ENCODE data around the gene SNAP23. TPM values are rescaled to one million over a fixed set of nuclear protein-coding genes. Genes with fewer than 3 reads are reported as not detected.

SNAP23 gene
- total RNA-seq, 4 donors from 2014 or later = 54.0 to 77.9 (median 64.0) TPM

DNA sequence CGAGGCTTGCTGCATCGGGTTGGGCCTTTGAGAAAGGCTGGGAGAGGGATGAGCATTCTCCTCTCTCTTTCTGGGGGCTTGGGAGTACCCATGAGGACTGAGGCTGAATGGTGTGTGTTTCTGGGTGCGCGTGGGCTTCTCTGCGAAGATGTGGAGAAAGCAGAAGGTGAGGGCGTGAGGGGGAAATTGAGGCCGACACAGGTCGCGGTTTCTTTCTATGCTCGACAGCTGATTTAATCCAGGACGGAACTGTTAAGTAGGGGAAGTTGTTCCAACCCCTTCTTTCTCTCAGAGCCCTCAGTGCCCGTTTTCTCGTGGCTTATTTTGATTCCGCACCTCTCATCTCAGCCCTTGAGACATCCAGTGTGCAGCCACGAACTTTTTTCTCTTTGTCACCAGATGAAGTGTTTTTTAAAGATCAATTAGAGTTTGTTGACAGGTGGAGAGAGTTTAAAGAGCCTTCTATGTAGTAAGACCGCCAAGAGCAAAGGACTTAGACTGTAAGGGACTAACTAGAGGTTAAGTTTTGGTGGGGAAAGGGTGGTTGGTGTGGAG, 80.7 kb downstream of the SNAP23 start:
- no peak for DNase-seq (ENCODE audit: low spot score in 2 of 2)
- H3K4me3 ChIP-seq = peak overlapping the region; percentile 79 to 98 (median 90)
- no peaks in the 10 kb centered on the region for H3K27me3 ChIP-seq
- H3K36me3 ChIP-seq = no peaks in the 10 kb centered on the region
- 3 to 5% methylated on average over 16 of the region's 16 CpGs for WGBS, 2 donors
- TF ChIP-seq EP300 (IDR thresholded peaks at IDR 0.05) = no peak
- TF ChIP-seq, protein P1, sequence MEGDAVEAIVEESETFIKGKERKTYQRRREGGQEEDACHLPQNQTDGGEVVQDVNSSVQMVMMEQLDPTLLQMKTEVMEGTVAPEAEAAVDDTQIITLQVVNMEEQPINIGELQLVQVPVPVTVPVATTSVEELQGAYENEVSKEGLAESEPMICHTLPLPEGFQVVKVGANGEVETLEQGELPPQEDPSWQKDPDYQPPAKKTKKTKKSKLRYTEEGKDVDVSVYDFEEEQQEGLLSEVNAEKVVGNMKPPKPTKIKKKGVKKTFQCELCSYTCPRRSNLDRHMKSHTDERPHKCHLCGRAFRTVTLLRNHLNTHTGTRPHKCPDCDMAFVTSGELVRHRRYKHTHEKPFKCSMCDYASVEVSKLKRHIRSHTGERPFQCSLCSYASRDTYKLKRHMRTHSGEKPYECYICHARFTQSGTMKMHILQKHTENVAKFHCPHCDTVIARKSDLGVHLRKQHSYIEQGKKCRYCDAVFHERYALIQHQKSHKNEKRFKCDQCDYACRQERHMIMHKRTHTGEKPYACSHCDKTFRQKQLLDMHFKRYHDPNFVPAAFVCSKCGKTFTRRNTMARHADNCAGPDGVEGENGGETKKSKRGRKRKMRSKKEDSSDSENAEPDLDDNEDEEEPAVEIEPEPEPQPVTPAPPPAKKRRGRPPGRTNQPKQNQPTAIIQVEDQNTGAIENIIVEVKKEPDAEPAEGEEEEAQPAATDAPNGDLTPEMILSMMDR (IDR thresholded peaks at IDR 0.05) = no peak
- TF ChIP-seq POLR2A (IDR thresholded peaks at IDR 0.05) = no peak
- peaks cover 0 to 58% (median 18%) of the 10 kb centered on the region in 4 donors for H3K4me1 ChIP-seq
- peak overlapping the region; percentile 89 to 97 (median 94) for H3K27ac ChIP-seq
- H3K9me3 ChIP-seq = no peaks in the 10 kb centered on the region

DNA sequence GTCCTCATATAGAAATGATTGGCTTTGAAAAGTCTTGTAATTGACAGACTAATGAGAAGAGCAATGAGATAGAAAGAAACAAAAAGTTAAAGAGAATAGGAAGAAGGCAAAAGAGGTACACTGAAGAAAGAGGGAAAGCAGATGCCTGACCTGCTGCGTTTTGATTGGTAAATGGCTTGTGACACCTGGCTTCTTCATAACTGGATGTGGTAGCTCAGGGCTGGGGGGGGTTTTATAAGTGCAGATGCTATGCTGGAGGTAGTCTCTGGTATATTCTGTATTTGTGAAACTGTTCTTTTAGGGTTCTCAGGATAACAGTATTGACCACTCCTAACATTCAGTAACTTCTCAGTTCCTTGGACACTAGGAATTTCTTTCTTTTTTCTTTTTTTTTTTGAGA, 81.3 kb downstream of the SNAP23 start:
- WGBS, 2 donors = 67 to 78% methylated on average over 1 of the region's 1 CpG
- peak overlapping the region in 3 of 4 donors; percentile 79 to 98 (median 87) for H3K4me3 ChIP-seq
- no peaks in the 10 kb centered on the region for H3K27me3 ChIP-seq
- H3K4me1 ChIP-seq = peaks cover 0 to 63% (median 20%) of the 10 kb centered on the region in 4 donors
- no peaks in the 10 kb centered on the region for H3K36me3 ChIP-seq
- H3K9me3 ChIP-seq = no peaks in the 10 kb centered on the region
- TF ChIP-seq, protein P1 (IDR thresholded peaks at IDR 0.05) = no peak
- no peak for TF ChIP-seq POLR2A (IDR thresholded peaks at IDR 0.05)
- no peak for TF ChIP-seq EP300 (IDR thresholded peaks at IDR 0.05)
- no peak for DNase-seq (ENCODE audit: low spot score in 2 of 2)
- peak overlapping the region; percentile 89 to 97 (median 94) for H3K27ac ChIP-seq

DNA sequence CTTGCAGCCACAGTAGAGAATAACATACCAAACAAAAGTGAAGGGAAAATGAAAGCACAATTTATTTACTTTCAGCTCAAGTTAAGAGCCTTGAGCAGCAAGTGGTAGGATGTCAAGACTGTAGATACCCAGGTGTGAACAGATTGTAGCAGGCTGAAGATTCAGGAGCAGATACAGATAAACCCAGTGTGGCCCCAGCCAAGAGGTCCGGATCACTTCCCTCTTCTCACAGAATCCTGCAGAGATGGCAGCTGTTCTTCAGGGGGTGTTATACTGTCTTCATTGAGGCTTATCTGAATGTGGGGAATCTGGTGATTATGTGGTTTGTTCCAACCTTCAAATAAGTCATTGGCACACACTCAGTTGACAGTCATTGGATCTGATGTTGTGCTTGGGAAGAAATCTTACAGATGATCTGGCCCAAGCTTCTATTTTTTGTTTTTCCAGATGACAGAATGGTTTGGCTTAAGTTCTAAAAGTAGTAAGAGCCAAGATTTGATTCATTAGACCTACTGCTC, 82.1 kb downstream of the SNAP23 start:
- H3K9me3 ChIP-seq = no peaks in the 10 kb centered on the region
- H3K27ac ChIP-seq = peak overlapping the region; percentile 46 to 97 (median 92)
- no peaks in the 10 kb centered on the region for H3K36me3 ChIP-seq
- TF ChIP-seq EP300 (IDR thresholded peaks at IDR 0.05) = peak in 1 of 2 donors; percentile 43
- TF ChIP-seq, protein P1 (IDR thresholded peaks at IDR 0.05) = no peak
- TF ChIP-seq POLR2A (IDR thresholded peaks at IDR 0.05) = no peak
- H3K27me3 ChIP-seq = no peaks in the 10 kb centered on the region
- H3K4me1 ChIP-seq = peaks cover 0 to 71% (median 27%) of the 10 kb centered on the region in 4 donors
- H3K4me3 ChIP-seq = peak overlapping the region in 1 of 4 donors; percentile 98
- DNase-seq (ENCODE audit: low spot score in 2 of 2) = peak in 1 of 2 donors; percentile 54
- 10 to 11% methylated on average over 1 of the region's 1 CpG for WGBS, 2 donors

DNA sequence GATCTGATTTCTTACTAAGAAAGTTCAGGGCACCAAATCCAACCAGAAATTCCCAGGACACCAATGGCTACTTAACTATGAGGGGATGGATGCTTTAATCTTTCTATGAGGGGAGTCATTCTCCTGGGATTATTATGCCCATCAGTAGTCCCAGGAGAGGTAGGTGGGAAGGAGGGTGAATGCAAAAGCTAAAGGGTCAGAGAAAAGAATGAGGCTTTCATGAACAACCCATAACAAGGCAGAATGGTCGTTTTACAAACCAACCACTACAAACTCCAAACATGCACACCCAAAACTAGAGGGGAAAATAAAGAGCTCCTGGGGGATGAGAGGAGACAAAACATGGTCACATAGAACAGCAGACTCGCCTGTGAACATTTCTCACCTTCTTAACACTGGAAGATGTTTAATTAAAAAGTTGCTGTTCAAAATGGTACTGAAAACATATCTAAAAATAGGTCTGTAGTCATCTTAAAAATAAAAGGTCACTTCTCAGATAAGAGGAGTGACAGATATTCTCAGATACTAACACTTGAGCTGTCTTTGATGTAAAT, 83.6 kb downstream of the SNAP23 start:
- peak overlapping the region in 2 of 4 donors; percentile 96 to 97 for H3K27ac ChIP-seq
- H3K9me3 ChIP-seq = no peaks in the 10 kb centered on the region
- H3K27me3 ChIP-seq = no peaks in the 10 kb centered on the region
- WGBS, 2 donors = 60 to 62% methylated on average over 2 of the region's 2 CpGs
- H3K4me3 ChIP-seq = no peak overlapping the region
- H3K36me3 ChIP-seq = no peaks in the 10 kb centered on the region
- H3K4me1 ChIP-seq = peaks cover 0 to 85% (median 36%) of the 10 kb centered on the region in 4 donors
- DNase-seq (ENCODE audit: low spot score in 2 of 2) = no peak
- no peak for TF ChIP-seq POLR2A (IDR thresholded peaks at IDR 0.05)
- TF ChIP-seq EP300 (IDR thresholded peaks at IDR 0.05) = no peak
- TF ChIP-seq, protein P1 (IDR thresholded peaks at IDR 0.05) = no peak

DNA sequence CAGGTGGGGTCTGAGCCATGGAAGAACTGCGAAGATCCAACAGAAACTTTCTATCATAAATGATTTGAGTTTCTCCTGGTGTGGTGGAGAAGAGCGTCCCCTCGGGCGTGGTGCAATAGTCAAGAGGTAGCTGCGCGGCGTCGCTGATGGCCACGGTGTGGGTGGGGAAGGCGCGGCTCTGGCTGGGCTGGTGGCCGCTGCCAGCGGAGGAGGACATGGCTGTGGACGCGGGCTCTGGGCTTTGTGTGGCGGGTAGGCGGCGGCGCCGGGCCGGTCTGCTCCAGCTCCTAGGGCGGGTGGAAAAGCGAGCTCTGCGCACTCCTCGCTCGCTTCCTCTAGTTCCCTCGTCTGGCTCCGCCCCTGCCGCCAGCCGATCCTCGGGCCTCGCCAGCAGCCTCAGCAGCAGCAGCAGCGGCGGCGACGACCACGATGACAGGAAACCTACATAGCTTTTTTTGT, 85.9 kb downstream of the SNAP23 start:
- TF ChIP-seq EP300 (IDR thresholded peaks at IDR 0.05) (peak; percentile 39 to 87), POLR2A (IDR thresholded peaks at IDR 0.05) (peak; percentile 43 to 63)
- TF ChIP-seq, protein P1 (IDR thresholded peaks at IDR 0.05) = peak in 1 of 5 experiments; percentile 17
- peaks cover 0 to 90% (median 41%) of the 10 kb centered on the region in 4 donors for H3K4me1 ChIP-seq
- peak; percentile 73 to 80 for DNase-seq (ENCODE audit: low spot score in 2 of 2)
- no peaks in the 10 kb centered on the region for H3K27me3 ChIP-seq
- no peaks in the 10 kb centered on the region for H3K9me3 ChIP-seq
- H3K36me3 ChIP-seq = peaks cover 0 to 6% (median 0%) of the 10 kb centered on the region in 3 donors
- 2% methylated on average over 26 to 35 of the region's 37 CpGs for WGBS, 2 donors
- H3K4me3 ChIP-seq = peak overlapping the region; percentile 21 to 49 (median 44)
- H3K27ac ChIP-seq = peak overlapping the region; percentile 73 to 97 (median 88)
